Motor neuron (in vitro differentiated cells): ENCODE measurements around the gene LANCL2. TPM values are rescaled to one million over a fixed set of nuclear protein-coding genes. Genes with fewer than 3 reads are reported as not detected.

Experiments
- ATAC-seq, 8 experiments: fragments of 200-7000 bp; cut with Tn5 transposase; replicated peaks in 6 of 8; 2 replicates each; pipeline ENCODE4 v1.8.0; 2021; ENCODE audit warnings: mild to moderate bottlenecking in 8 of 8, moderate library complexity in 8 of 8
- H3K27ac ChIP-seq, 2 donors: fragments of 250-450 bp; sonication (Bioruptor Pico); 2 replicates each; pipeline ENCODE4 v1.9.0; 2021; ENCODE audit warnings: antibody characterized with exemption in 2 of 2, mild to moderate bottlenecking in 2 of 2, moderate library complexity in 1 of 2
- H3K4me1 ChIP-seq, 2 donors: fragments of 250-450 bp; sonication (Bioruptor Pico); replicated peaks in 1 of 2; 2 replicates each; pipeline ENCODE4 v1.6.1; 2021; ENCODE audit warnings: antibody characterized with exemption in 2 of 2, mild to moderate bottlenecking in 2 of 2, moderate library complexity in 1 of 2
- H3K4me3 ChIP-seq, 5 donors: fragments of 250-450 bp; sonication (Bioruptor Pico); 2 replicates each; pipeline ENCODE4 v1.9.0; 2021; ENCODE audit warnings: antibody characterized with exemption in 5 of 5, mild to moderate bottlenecking in 5 of 5, moderate library complexity in 4 of 5
- WGBS, 10 experiments: fragments of 450-650 bp; shearing (Covaris generic); methylation state at CpG; one replicate each; pipeline ENCODE4 v1.0.0; 2022; 5-methylcytosine and 5-hydroxymethylcytosine counted together
- in situ Hi-C, 9 experiments: fragments of 400-800 bp; cut with MboI; loops; one replicate each; pipeline ENCODE4 v1.15.0; 2021; ENCODE audit warnings: low sequenced_read_pairs in 9 of 9, low pct_unique_long_range_greater_than_20kb in 2 of 9; ENCODE audit not compliant: unreplicated experiment in 9 of 9
- total RNA-seq, 8 experiments: library from RNA; unstranded; fragments of 300-600 nt; gene quantifications; 2 replicates each; pipeline versions ENCODE4 v1.2.3 to v1.2.4, GENCODE V29; 2022

LANCL2 gene, protein sequence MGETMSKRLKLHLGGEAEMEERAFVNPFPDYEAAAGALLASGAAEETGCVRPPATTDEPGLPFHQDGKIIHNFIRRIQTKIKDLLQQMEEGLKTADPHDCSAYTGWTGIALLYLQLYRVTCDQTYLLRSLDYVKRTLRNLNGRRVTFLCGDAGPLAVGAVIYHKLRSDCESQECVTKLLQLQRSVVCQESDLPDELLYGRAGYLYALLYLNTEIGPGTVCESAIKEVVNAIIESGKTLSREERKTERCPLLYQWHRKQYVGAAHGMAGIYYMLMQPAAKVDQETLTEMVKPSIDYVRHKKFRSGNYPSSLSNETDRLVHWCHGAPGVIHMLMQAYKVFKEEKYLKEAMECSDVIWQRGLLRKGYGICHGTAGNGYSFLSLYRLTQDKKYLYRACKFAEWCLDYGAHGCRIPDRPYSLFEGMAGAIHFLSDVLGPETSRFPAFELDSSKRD
- 10 to 100 TPM; 12.7 to 27.0 (median 16.7) TPM for total RNA-seq

DNA sequence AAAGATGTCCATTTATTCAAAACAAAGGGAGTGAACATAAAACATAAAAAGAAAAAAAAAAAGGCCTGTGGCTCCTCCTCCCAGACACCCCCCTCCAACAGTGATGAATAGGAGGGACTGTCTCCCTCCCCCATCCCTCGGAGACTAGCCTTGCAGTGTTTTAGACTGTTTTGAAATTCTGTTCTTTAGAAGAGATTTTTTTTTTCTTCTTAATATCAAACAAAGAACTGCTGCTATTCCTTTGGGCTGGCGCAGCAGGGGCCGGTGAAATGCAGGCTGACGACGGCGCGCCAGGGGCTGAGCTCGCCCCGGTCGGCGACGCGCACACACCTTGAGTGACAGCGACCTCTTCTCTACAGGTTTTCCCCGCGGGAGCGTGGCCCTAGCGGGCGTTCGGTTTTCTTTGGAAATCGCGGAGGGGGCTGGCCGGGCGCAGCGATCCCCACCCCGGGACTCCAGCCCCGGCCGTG lies at the start of gene LANCL2:
Gene LANCL2 (plus strand): TSS at position 133 of the 470 bp plus-strand sequence. CDS start 689 bp downstream, outside the sequence.
- ATAC-seq: peak; percentile 4 to 55 (median 46)

DNA sequence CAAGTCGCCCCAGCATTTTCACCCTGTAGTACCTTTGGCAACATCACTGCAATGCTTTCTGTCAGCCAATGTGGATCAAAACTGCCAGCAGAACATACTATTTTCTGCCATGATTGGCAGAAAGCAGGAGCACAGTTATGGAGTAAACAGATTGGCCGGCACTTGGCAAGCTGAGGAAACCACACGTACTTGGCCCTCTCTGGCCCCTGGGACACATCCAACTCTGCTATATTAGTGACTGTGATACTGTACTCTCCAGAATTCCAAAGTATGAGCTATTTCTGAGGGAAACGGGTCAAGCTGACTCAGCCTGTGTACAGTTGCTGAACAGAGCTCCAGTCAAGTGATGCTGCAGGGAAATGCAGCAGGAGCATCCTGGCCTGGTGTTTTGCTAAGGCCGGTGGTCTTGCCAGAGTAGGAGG lies 39.8 kb upstream of the LANCL2 start:
- peak in 2 of 8 experiments; percentile 69 to 77 for ATAC-seq
- no peak overlapping the region for H3K27ac ChIP-seq
- no peaks in the 10 kb centered on the region for H3K4me1 ChIP-seq
- in situ Hi-C loops: no loop called here
- H3K4me3 ChIP-seq: no peak overlapping the region
- WGBS, 10 experiments: 19 to 94% (median 72%) methylated on average over 1 to 4 of the region's 5 CpGs; no CpG with 5 or more reads in 3 of the 10 experiments

More for the DNA sequence above, at the start of gene LANCL2:
- in situ Hi-C loops: no loop called here
- 0 to 20% (median 0%) methylated on average over 1 to 12 of the region's 28 CpGs; no CpG with 5 or more reads in 5 of the 10 experiments for WGBS, 10 experiments
- Histone ChIP-seq H3K27ac (peak within 1 kb of the TSS; percentile 100), H3K4me1 (peaks cover 15 to 27% of the 10 kb centered on the region in 2 donors), H3K4me3 (peak within 1 kb of the TSS; percentile 93 to 99 (median 94))

DNA sequence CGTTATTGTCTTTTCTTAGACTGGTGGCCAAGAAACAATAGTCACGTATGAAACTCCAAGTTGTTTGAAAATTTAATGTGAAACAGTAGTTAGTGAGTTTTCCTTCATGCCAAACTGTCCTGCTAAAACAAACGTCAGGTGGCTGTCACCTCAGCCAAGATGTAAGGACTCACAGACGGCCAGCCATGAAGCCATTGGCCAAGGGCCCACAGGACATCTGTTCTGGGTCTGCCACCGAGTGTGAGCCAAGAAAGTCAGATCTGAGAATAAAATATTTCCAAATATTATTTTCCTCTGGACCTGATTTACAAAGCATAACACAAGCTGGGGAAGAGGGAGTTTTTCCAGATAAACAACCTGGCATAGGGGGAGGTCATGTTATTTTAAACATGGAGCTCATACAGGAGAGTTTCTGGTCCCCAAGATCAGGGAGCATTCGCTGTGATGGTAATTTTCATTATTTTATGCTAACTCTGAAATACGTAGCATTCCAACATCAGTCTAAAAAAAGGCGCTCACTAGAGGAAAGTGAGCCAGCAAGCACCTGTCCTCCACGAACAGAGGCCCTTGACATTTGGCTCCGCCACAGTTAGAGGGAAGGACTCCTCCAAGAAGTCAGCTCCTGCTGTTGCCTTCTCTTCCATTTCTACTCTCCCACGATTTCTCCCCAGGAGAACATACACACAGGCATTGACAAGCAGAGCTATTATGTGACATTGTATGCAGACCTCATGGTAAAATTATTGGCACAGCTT lies 38.9 kb upstream of the LANCL2 start:
- peak in 1 of 8 experiments; percentile 68 for ATAC-seq
- Histone ChIP-seq H3K4me3 (no peak overlapping the region), H3K4me1 (no peaks in the 10 kb centered on the region), H3K27ac (no peak overlapping the region)
- WGBS, 10 experiments: 0 to 90% (median 71%) methylated on average over 2 to 10 of the region's 11 CpGs; no CpG with 5 or more reads in 1 of the 10 experiments
- in situ Hi-C loops: no loop called here

DNA sequence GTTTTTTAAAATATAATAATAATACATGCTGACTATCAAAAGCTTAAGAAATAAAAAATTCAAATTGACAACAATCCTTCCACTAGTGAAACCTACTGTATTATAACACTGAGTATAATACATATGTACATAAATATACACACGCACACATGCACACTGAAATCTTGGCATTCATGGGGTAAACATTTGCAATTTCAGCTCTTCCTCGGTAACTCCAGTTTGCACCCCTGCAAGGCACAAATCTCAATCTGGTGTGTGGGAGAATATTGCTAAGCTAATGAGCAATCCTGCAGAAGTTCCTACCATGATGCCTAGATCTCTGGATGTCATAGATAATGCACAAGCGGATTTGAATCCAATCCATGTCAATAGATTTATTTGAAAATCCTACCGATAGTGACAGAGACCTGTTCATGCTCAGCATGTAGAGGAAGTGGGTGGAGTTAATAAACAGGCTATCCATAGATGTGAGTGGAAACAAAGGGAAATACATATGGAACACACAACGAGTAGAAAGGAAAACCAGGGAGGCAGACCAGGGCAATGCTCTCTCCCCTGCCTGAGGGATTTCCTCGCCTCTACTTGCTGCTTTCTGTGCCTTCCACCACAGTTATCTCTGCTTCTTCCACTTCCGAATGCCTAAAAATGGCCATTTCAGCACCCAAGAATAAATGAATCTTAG lies 38.1 kb upstream of the LANCL2 start:
- Histone ChIP-seq H3K4me1 (no peaks in the 10 kb centered on the region), H3K27ac (no peak overlapping the region), H3K4me3 (no peak overlapping the region)
- in situ Hi-C loops: no loop called here
- peak in 4 of 8 experiments; percentile 41 to 87 (median 52) for ATAC-seq
- 0 to 100% (median 73%) methylated on average over 1 to 7 of the region's 7 CpGs for WGBS, 10 experiments

DNA sequence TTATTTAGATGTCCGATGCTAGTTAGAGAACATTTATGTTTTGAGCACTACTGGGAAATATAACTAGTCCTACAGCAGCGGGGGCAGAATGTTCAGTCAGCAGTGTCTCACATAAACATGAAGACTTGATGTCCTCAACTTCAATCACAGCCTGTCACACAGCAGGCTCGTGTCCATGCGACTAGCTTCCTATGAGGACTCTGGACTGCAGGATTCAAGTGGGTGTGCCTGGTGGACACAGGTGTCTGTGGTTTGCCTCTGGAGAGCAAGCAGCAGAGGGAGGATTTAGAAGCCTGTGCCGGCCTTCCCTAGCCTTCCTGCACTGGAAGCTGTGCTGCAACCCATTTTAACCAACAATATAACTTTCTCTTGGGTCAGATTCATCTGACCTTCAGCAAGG lies 30.0 kb upstream of the LANCL2 start:
- 67 to 100% (median 91%) methylated on average over 1 to 5 of the region's 5 CpGs; no CpG with 5 or more reads in 1 of the 10 experiments for WGBS, 10 experiments
- in situ Hi-C loops: no loop called here
- Histone ChIP-seq H3K4me3 (no peak overlapping the region), H3K4me1 (no peaks in the 10 kb centered on the region), H3K27ac (no peak overlapping the region)
- ATAC-seq: no peak

DNA sequence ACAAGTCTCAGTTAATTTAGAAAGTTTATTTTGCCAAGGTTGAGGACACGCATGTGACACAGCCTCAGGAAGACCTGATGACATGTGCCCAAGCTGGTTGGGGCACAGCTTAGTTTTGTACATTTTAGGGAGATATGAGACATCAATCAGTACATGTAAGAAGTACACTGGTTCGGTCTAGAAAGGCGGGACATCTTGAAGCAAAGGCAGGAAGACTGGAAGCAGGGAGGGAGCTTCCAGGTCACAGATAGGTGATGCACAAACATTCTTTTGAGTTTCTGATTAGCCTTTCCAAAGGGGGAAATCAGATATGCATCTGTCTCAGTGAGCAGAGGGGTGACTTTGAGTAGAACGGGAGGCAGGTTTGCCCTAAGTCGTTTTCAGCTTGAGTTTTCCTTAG lies 29.4 kb upstream of the LANCL2 start:
- Histone ChIP-seq H3K4me1 (no peaks in the 10 kb centered on the region), H3K4me3 (no peak overlapping the region), H3K27ac (no peak overlapping the region)
- in situ Hi-C loops: no loop called here
- ATAC-seq: no peak
- WGBS, 10 experiments: 63 to 100% (median 86%) methylated on average over 1 to 5 of the region's 5 CpGs; no CpG with 5 or more reads in 1 of the 10 experiments

DNA sequence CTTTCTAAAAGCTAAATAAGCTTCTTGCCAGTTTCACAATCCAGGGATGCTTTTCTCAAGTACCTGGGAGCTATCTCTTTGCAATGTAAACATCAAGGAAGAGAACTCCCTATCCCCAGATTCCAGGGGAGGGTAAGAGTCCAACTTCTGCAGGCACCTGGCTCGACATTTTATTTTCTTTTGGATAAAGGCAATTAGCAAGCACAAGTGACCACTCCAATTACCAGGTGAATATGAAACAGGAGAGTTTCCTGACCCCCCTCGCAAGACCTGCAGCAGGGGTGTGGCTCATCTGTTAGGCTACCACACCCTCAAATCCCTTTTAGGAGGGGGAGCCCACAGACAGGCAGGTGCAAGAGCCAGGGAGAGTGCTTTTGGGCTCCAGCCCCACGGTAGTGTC lies 28.6 kb upstream of the LANCL2 start:
- no peak overlapping the region for H3K27ac ChIP-seq
- H3K4me1 ChIP-seq: no peaks in the 10 kb centered on the region
- H3K4me3 ChIP-seq: no peak overlapping the region
- in situ Hi-C loops: no loop called here
- 0 to 90% (median 40%) methylated on average over 1 to 2 of the region's 3 CpGs; no CpG with 5 or more reads in 3 of the 10 experiments for WGBS, 10 experiments
- no peak for ATAC-seq

DNA sequence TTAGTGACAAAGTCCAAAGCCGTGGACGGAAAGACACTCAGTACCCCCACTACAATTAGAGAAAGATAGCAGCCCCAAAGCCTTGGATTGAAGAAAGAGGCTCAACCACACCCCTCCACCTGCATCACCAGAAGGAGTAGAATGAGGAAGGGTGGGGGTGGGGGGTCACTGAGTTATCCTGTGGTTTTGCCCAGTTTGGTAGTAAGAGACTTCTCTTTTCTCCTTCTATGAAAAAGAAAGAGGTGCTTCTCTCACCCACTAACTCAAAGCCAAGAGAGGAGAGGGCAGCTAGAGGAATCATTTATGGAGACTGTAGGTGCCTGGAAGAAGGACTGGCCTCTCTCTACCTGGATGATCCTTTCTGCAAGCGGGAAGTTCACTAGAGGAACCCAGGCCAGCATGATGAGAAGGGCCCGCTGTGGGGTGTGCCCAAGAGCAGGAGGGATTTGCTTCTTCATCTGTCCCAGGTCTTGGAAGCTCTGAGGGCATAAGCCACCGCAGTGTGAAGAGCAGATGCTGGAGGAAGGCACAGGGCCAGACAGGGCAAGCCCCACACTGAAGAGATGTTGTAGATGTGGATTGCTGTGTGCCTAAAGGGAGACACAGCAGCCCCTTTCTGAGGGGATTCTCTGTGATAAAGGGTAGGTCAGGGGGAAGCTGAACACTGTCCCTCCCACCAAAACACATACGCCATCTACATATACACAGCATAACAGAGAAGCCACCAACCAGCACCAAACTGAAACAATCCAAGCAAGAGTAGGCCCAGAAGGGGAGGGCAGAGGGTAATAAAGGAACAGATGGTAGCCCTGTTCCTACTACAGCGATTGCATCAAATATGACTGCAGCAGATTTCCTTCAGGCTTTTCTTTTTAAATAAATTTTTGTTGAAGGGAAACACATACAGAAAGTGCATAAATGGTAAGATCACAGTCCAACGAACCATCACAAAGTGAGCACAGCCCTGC lies 25.8 kb upstream of the LANCL2 start:
- WGBS, 10 experiments: 0 to 100% (median 68%) methylated on average over 1 to 5 of the region's 8 CpGs; no CpG with 5 or more reads in 1 of the 10 experiments
- Histone ChIP-seq H3K4me3 (no peak overlapping the region), H3K4me1 (no peaks in the 10 kb centered on the region), H3K27ac (no peak overlapping the region)
- peak in 5 of 8 experiments; percentile 48 to 86 (median 50) for ATAC-seq
- in situ Hi-C loops: no loop called here

DNA sequence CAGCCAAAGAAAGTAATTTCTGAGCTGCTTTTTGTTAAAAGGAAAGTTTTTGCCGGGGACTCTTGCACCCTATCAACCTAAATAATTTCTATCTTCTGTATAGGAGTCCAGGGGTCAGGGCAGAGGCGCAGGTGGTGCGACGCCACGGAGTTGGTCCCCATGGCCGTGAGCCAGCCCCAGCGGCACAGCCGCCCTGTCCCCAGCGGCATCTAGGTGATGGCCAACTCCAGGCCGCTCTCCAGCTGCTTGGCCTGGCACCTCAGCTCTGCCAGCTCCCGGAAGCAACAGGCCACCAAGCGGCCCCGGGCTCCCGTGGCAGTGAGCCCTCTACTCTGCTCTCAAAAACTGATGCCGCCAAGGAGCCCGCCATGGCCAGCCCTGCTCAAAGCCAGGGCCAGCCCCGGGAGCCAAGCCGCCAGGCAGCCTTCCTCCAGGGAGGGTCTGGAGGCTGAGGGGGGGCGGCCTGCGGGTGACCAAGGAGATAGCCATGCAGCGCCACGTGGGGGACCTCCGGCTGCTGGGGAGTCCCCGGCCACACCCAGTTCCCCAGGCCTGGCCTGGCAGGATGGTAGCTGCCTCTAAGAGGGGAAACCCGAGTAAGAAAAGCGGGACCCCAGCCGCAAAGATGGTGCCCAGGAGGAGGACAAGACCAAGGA lies 22.8 kb upstream of the LANCL2 start:
- WGBS, 10 experiments: 20 to 100% (median 83%) methylated on average over 1 to 5 of the region's 27 CpGs; no CpG with 5 or more reads in 4 of the 10 experiments
- Histone ChIP-seq H3K27ac (no peak overlapping the region), H3K4me3 (no peak overlapping the region), H3K4me1 (no peaks in the 10 kb centered on the region)
- ATAC-seq: no peak
- in situ Hi-C loops: no loop called here

DNA sequence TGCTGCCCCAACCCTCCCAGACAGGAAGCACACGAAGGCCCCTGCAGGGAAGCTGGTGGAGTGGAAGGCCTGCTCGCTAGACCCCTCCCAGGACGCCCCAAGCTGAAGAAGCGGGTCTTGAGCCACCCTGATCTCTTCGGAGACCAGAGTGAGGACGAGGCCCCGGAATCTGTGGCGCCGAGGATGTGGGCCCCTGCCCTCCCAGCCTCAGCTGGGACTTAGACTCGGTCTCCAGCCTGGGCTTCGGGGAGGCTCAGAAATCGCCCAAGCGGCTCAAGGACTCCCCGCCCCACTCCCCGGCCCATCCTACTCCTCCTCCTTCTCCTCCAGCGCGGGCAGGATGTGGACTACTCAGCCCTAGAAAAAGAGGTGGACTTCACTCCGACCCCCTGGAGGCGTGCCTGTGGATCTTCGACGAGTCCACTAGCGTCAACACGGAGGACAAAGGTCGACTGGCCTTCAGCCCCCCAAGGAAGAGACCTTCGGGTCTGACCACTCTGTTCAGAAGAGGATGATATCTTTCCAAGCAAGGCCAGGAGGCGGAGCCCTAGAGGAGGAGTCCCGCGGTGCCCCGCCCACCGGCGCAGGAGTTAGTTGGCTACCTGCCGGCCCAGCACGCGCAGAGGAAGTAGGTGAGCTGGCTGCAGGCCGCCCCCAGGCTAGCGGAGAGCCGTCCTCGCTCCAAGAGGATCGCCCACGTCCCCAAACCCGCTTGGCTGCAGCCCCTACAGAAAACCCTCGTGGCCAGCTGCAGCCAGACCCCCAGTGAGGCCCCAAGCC lies 21.9 kb upstream of the LANCL2 start:
- H3K27ac ChIP-seq: no peak overlapping the region
- ATAC-seq: no peak
- in situ Hi-C loops: no loop called here
- H3K4me1 ChIP-seq: no peaks in the 10 kb centered on the region
- 80 to 100% (median 93%) methylated on average over 1 to 7 of the region's 42 CpGs; no CpG with 5 or more reads in 6 of the 10 experiments for WGBS, 10 experiments
- no peak overlapping the region for H3K4me3 ChIP-seq
